Naive thymus-derived CD4-positive, alpha-beta T cell (primary cell): ENCODE measurements around the gene SEMA3D. TPM values are rescaled to one million over a fixed set of nuclear protein-coding genes. Genes with fewer than 3 reads are reported as not detected.

Source experiments
- ATAC-seq: fragments of 150-1000 bp; cut with Tn5 transposase; 2 replicates; pipeline ENCODE4 v1.10.0; 2021; ENCODE audit warnings: mild to moderate bottlenecking, moderate library complexity
- CTCF ChIA-PET: fragments of 350-600 bp; sonication (Branson Sonifier 250); formaldehyde crosslinking; loops from one replicate; lab custom pipeline; 2021; ENCODE audit warnings: antibody characterized with exemption; lab: Charles Lee
- POLR2A ChIA-PET: fragments of 350-600 bp; sonication (Branson Sonifier 250); formaldehyde crosslinking; loops from one replicate; lab custom pipeline; 2021; ENCODE audit warnings: antibody characterized with exemption, inconsistent platforms; lab: Charles Lee
- DNase-seq, 9 donors: peaks; one replicate each; pipeline versions ENCODE4 v3.0.0 to v3.0.0-alpha.2; 2020 to 2022; ENCODE audit warnings: mixed read lengths in 1 of 9
- H3K27ac ChIP-seq: one replicate; pipeline ENCODE4 v1.7.0; 2013; ENCODE audit warnings: mild to moderate bottlenecking, low read depth, low read length, moderate library complexity
- H3K27me3 ChIP-seq, 2 donors: one replicate each; pipeline ENCODE4 v1.7.0; 2013; ENCODE audit warnings: low read length in 2 of 2, mild to moderate bottlenecking in 2 of 2, moderate library complexity in 2 of 2; ENCODE audit not compliant: control insufficient read depth in 2 of 2, insufficient read depth in 2 of 2
- H3K36me3 ChIP-seq, 3 experiments: 1 replicate in 2 of 3; 2 replicates in 1 of 3; pipeline ENCODE4 v1.7.0; 2013; ENCODE audit warnings: low read length in 3 of 3, mild to moderate bottlenecking in 3 of 3, moderate library complexity in 1 of 3; ENCODE audit not compliant: insufficient read depth in 3 of 3, control insufficient read depth in 2 of 3
- H3K4me1 ChIP-seq, 2 donors: one replicate each; pipeline ENCODE4 v1.7.0; 2013; ENCODE audit warnings: low read length in 2 of 2, mild to moderate bottlenecking in 2 of 2, moderate library complexity in 1 of 2; ENCODE audit not compliant: control insufficient read depth in 2 of 2, insufficient read depth in 2 of 2
- H3K4me3 ChIP-seq: 2 replicates; pipeline ENCODE4 v1.7.0; 2013; ENCODE audit warnings: mild to moderate bottlenecking, low read length
- H3K9me3 ChIP-seq, 3 experiments: 1 replicate in 2 of 3; 2 replicates in 1 of 3; pipeline ENCODE4 v1.7.0; 2013; ENCODE audit warnings: low read length in 3 of 3; ENCODE audit not compliant: control insufficient read depth in 2 of 3
- H3K27ac Mint-ChIP-seq, 9 donors: one replicate each; pipeline ENCODE4 v1.8.0; 2020 to 2022; ENCODE audit warnings: mixed read lengths in 9 of 9, mild to moderate bottlenecking in 8 of 9, moderate library complexity in 5 of 9, inconsistent platforms in 2 of 9
- H3K27me3 Mint-ChIP-seq, 5 donors: one replicate each; pipeline ENCODE4 v1.8.0; 2021 to 2022; ENCODE audit warnings: mixed read lengths in 5 of 5, mild to moderate bottlenecking in 1 of 5
- H3K36me3 Mint-ChIP-seq, 5 donors: one replicate each; pipeline ENCODE4 v1.8.0; 2020 to 2022; ENCODE audit warnings: mixed read lengths in 5 of 5, mild to moderate bottlenecking in 3 of 5, inconsistent platforms in 1 of 5
- H3K4me1 Mint-ChIP-seq, 7 donors: one replicate each; pipeline ENCODE4 v1.8.0; 2020 to 2022; ENCODE audit warnings: mixed read lengths in 7 of 7, mild to moderate bottlenecking in 3 of 7, inconsistent platforms in 1 of 7
- H3K4me3 Mint-ChIP-seq, 10 donors: one replicate each; pipeline ENCODE4 v1.8.0; 2020 to 2022; ENCODE audit warnings: mild to moderate bottlenecking in 10 of 10, mixed read lengths in 10 of 10, moderate library complexity in 6 of 10, inconsistent platforms in 2 of 10
- H3K9me3 Mint-ChIP-seq, 11 donors: one replicate each; pipeline ENCODE4 v1.8.0; 2020 to 2022; ENCODE audit warnings: mixed read lengths in 11 of 11, mild to moderate bottlenecking in 4 of 11, inconsistent platforms in 1 of 11, moderate library complexity in 1 of 11
- intact Hi-C, 2 donors: fragments of 100-400 bp; cut with micrococcal nuclease; formaldehyde crosslinking; loops; one replicate each; pipeline ENCODE4 v1.15.1; 2023
- polyA plus RNA-seq, 2 donors: library from polyadenylated mRNA; unstranded; fragments of 300-500 nt; fragmentation: Illumina TruSeq; gene quantifications; one replicate each; pipeline ENCODE4 v1.2.3, GENCODE V29; 2021
- total RNA-seq, 6 experiments: library from RNA in 5 of 6; stranded (reverse) in 5 of 6; gene quantifications; 1 replicate in 5 of 6; 2 replicates in 1 of 6; pipeline ENCODE4 v1.2.3 and lab custom pipeline; 2021 to 2026

The SEMA3D gene
- total and polyA plus RNA-seq, 7 experiments from 2014 or later, result not detected

- no peaks in the 10 kb centered on the region for H3K27me3 Mint-ChIP-seq
Observed at GRCh38 chr7:85176197-85176596, 10.7 kb downstream of the SEMA3D start.

GRCh38 chr7:85175217-85175616 is 11.6 kb downstream of the SEMA3D start:
- CTCF ChIA-PET, result no interaction called here
- Mint-ChIP-seq H3K36me3 (no peaks in the 10 kb centered on the region), H3K27me3 (no peaks in the 10 kb centered on the region), H3K4me3 (no peak overlapping the region), H3K4me1 (no peaks in the 10 kb centered on the region), H3K9me3 (peaks cover 0 to 19% (median 7%) of the 10 kb centered on the region in 11 donors), H3K27ac (no peak overlapping the region)
- H3K4me3 ChIP-seq, result no peak overlapping the region
- DNase-seq (no peak), ATAC-seq (no peak)
- intact Hi-C loops, result no loop called here
- H3K4me1 ChIP-seq, result no peaks in the 10 kb centered on the region
- no peaks in the 10 kb centered on the region for H3K36me3 ChIP-seq
- H3K9me3 ChIP-seq, result no peaks in the 10 kb centered on the region
- POLR2A ChIA-PET, result no interaction called here
- H3K27ac ChIP-seq, result no peak overlapping the region
- no peaks in the 10 kb centered on the region for H3K27me3 ChIP-seq

More at GRCh38 chr7:85176197-85176596, 10.7 kb downstream of the SEMA3D start:
- H3K9me3 Mint-ChIP-seq, result peaks cover 0 to 20% (median 7%) of the 10 kb centered on the region in 11 donors
- intact Hi-C loops, result no loop called here
- Histone ChIP-seq H3K27ac (no peak overlapping the region), H3K9me3 (no peaks in the 10 kb centered on the region), H3K4me3 (no peak overlapping the region), H3K36me3 (no peaks in the 10 kb centered on the region), H3K4me1 (no peaks in the 10 kb centered on the region), H3K27me3 (no peaks in the 10 kb centered on the region)
- H3K4me1 Mint-ChIP-seq, result no peaks in the 10 kb centered on the region
- DNase-seq, result no peak
- ATAC-seq, result no peak
- H3K36me3 Mint-ChIP-seq, result no peaks in the 10 kb centered on the region
- H3K27ac Mint-ChIP-seq, result no peak overlapping the region
- CTCF ChIA-PET, result no interaction called here
- POLR2A ChIA-PET, result no interaction called here
- no peak overlapping the region for H3K4me3 Mint-ChIP-seq

DNA sequence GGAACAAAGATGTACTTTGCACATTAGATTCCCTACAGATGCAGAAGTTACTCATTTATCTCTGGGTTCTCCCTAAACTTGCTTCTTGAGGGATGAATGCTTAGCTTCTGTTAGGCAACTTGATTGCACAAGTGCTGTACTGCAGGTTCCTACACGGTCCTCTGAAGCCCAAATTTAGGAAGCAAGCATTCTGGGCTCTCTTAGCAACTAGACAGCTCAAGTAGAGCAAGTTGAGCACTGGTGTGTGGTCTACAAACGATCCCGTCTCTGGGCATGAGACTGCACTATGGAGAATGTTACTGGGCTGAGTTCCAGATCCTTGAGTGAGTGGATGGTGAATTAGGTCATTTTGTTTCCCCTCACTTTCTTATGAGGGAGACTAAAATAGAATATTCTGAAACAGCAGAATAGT is 14.3 kb downstream of the SEMA3D start:
- Mint-ChIP-seq H3K27me3 (no peaks in the 10 kb centered on the region), H3K4me3 (no peak overlapping the region), H3K4me1 (no peaks in the 10 kb centered on the region), H3K36me3 (no peaks in the 10 kb centered on the region), H3K27ac (no peak overlapping the region), H3K9me3 (peaks cover 0 to 2% (median 0%) of the 10 kb centered on the region in 11 donors)
- Histone ChIP-seq H3K36me3 (no peaks in the 10 kb centered on the region), H3K9me3 (no peaks in the 10 kb centered on the region), H3K27me3 (no peaks in the 10 kb centered on the region), H3K4me1 (no peaks in the 10 kb centered on the region), H3K4me3 (no peak overlapping the region), H3K27ac (no peak overlapping the region)
- no peak for ATAC-seq
- intact Hi-C loops, result no loop called here
- ChIA-PET POLR2A (no interaction called here), CTCF (no interaction called here)
- no peak for DNase-seq

- Mint-ChIP-seq H3K4me1 (no peaks in the 10 kb centered on the region), H3K4me3 (no peak overlapping the region), H3K27me3 (no peaks in the 10 kb centered on the region), H3K36me3 (no peaks in the 10 kb centered on the region), H3K27ac (no peak overlapping the region), H3K9me3 (peaks cover 0 to 4% (median 0%) of the 10 kb centered on the region in 11 donors)
- Histone ChIP-seq H3K9me3 (no peaks in the 10 kb centered on the region), H3K27ac (no peak overlapping the region), H3K36me3 (no peaks in the 10 kb centered on the region), H3K27me3 (no peaks in the 10 kb centered on the region), H3K4me3 (no peak overlapping the region), H3K4me1 (no peaks in the 10 kb centered on the region)
- CTCF ChIA-PET, result no interaction called here
- POLR2A ChIA-PET, result no interaction called here
- DNase-seq, result no peak
- ATAC-seq, result no peak
- intact Hi-C loops, result no loop called here
Observed at GRCh38 chr7:85167636-85168035, 19.2 kb downstream of the SEMA3D start.

GRCh38 chr7:85165263-85165662 is 21.6 kb downstream of the SEMA3D start:
- no peaks in the 10 kb centered on the region for H3K4me1 ChIP-seq
- no peaks in the 10 kb centered on the region for H3K36me3 Mint-ChIP-seq
- H3K36me3 ChIP-seq, result no peaks in the 10 kb centered on the region
- ATAC-seq, result no peak
- H3K4me1 Mint-ChIP-seq, result no peaks in the 10 kb centered on the region
- no peaks in the 10 kb centered on the region for H3K9me3 ChIP-seq
- no peak overlapping the region for H3K4me3 ChIP-seq
- intact Hi-C loops, result no loop called here
- peaks cover 0 to 8% (median 0%) of the 10 kb centered on the region in 11 donors for H3K9me3 Mint-ChIP-seq
- H3K27me3 Mint-ChIP-seq, result no peaks in the 10 kb centered on the region
- H3K27me3 ChIP-seq, result no peaks in the 10 kb centered on the region
- no peak overlapping the region for H3K4me3 Mint-ChIP-seq
- ChIA-PET CTCF (no interaction called here), POLR2A (no interaction called here)
- H3K27ac Mint-ChIP-seq, result no peak overlapping the region
- H3K27ac ChIP-seq, result no peak overlapping the region
- no peak for DNase-seq

- no peaks in the 10 kb centered on the region for H3K4me1 ChIP-seq
- CTCF ChIA-PET, result no interaction called here
- intact Hi-C loops, result no loop called here
- Mint-ChIP-seq H3K4me3 (no peak overlapping the region), H3K9me3 (peaks cover 0 to 17% (median under 1%) of the 10 kb centered on the region in 11 donors), H3K27me3 (no peaks in the 10 kb centered on the region), H3K27ac (no peak overlapping the region), H3K36me3 (no peaks in the 10 kb centered on the region), H3K4me1 (no peaks in the 10 kb centered on the region)
- H3K27ac ChIP-seq, result no peak overlapping the region
- H3K36me3 ChIP-seq, result no peaks in the 10 kb centered on the region
- DNase-seq (no peak), ATAC-seq (no peak)
- H3K4me3 ChIP-seq, result no peak overlapping the region
- no peaks in the 10 kb centered on the region for H3K27me3 ChIP-seq
- H3K9me3 ChIP-seq, result no peaks in the 10 kb centered on the region
- POLR2A ChIA-PET, result no interaction called here
Observed at GRCh38 chr7:85164376-85164775, 22.5 kb downstream of the SEMA3D start.

DNA sequence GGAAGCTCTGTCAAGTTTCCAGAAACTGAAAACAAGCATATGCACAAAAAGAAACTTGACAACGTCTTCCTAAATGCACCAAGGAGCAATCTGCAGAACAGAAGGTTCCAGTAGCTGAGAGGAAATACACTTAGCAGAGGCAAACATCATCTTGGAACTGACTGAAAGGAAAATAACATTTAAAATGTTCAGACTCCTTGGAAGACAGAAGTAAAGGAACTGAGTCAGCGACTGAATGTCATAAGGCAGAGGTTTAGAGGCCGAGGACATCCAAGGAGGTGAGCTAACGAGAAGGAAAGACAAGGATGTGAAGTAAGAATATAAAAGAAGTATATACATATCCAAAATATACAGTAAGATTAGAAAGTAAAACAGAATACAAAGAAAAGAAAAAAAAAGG is 24.1 kb downstream of the SEMA3D start:
- Histone ChIP-seq H3K27me3 (no peaks in the 10 kb centered on the region), H3K36me3 (no peaks in the 10 kb centered on the region), H3K4me1 (no peaks in the 10 kb centered on the region), H3K27ac (no peak overlapping the region), H3K4me3 (no peak overlapping the region), H3K9me3 (no peaks in the 10 kb centered on the region)
- H3K36me3 Mint-ChIP-seq, result no peaks in the 10 kb centered on the region
- DNase-seq (no peak), ATAC-seq (no peak)
- ChIA-PET POLR2A (no interaction called here), CTCF (no interaction called here)
- H3K9me3 Mint-ChIP-seq, result peaks cover 0 to 28% (median 9%) of the 10 kb centered on the region in 11 donors
- H3K4me1 Mint-ChIP-seq, result no peaks in the 10 kb centered on the region
- no peak overlapping the region for H3K4me3 Mint-ChIP-seq
- no peaks in the 10 kb centered on the region for H3K27me3 Mint-ChIP-seq
- intact Hi-C loops, result no loop called here
- H3K27ac Mint-ChIP-seq, result no peak overlapping the region
